Stimulated activated CD4-positive, alpha-beta T cell treated with anti-CD3 and anti-CD28 coated beads, Interleukin-1b, Interleukin-23, amount 100 ng/mL, for 4 hours (primary cell): Measurements from ENCODE around the gene RBMS3.

Experiments used
- DNase-seq, 2 donors: peaks; one replicate each; pipeline ENCODE4 v3.0.0-alpha.2; 2020; ENCODE audit warnings: low read depth in 2 of 2

RBMS3 gene

GRCh38 chr3:29277249-29277648 is 3.6 kb upstream of the RBMS3 start:
- DNase-seq = no peak

DNA sequence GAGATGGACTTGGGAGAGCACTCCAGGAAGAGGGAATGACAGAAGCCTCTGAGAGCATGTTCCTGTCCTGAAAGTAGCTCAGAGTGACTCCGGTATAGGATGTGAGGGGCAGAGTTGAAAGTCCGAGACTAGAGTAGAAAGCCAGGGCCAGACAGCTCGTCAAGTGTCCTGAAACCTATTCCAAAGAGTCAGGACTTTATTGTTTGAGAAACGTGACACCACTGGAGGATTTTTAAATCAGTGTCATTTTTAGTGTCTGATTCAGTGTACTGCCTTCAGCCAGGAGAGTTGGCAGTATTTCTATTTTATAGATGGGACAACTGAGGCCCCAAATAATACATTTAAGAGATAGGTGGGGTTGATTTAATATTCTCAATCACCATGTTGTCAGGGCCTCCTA is 1.6 kb upstream of the RBMS3 start:
- DNase-seq = no peak

- DNase-seq = no peak
Measured at GRCh38 chr3:29279806-29280205, 1.1 kb upstream of the RBMS3 start.

DNA sequence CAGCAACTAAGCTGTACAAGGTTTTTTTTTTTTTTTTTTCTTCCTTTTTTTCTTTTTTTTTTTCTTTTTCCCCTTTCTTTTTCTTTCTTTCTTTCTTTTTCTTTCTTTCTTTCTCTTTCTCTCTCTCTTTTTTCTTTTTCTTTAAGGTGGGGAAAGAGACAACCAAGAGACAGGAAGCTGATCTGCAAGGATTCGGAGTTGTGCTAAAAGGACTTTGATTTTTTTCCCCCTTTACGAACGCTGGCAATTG is 148 bp downstream of the RBMS3 start:
- DNase-seq = no peak

DNA sequence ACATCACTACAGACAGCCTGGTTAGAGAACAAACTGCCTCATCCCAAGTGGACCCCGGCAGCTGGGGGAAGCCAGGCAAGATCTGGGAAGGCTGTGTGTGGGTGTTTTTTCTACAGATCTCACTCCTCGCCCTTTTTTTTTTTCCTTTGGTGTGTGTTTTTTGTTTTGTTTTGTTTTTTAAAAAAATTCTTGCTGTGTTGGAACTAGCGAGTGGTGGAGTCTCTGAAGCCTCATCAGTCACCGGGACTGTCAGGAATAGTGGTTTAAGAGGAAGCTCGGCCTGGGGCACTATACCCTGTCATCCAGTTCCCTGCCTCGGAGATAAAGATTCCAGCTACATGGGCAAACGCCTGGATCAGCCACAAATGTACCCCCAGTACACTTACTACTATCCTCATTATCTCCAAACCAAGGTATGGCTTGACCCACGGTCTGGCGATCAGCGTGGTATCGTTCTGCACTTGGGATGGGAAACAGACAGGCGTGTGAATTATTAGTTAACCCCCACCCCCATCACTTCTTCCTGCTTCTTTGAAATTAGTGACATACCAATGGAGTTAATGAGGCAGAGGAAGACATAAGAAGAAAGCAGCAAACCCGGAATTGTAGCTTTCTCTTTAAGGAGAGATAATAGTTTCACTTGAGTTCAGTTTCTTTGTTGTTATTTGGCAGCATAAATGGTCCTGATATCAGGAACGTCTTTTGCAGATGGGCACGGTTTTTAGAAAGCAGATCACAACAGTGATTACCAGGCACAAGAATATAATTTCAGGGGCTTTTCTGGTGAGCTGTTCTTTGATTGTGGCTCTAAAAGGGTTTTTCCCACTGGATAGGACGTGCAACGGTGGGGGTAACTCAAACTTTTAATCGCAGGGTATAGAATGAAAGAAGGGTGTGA is 722 bp downstream of the RBMS3 start:
- DNase-seq = no peak

- DNase-seq = no peak
Measured at GRCh38 chr3:29282427-29283230, 1.8 kb downstream of the RBMS3 start.

DNA sequence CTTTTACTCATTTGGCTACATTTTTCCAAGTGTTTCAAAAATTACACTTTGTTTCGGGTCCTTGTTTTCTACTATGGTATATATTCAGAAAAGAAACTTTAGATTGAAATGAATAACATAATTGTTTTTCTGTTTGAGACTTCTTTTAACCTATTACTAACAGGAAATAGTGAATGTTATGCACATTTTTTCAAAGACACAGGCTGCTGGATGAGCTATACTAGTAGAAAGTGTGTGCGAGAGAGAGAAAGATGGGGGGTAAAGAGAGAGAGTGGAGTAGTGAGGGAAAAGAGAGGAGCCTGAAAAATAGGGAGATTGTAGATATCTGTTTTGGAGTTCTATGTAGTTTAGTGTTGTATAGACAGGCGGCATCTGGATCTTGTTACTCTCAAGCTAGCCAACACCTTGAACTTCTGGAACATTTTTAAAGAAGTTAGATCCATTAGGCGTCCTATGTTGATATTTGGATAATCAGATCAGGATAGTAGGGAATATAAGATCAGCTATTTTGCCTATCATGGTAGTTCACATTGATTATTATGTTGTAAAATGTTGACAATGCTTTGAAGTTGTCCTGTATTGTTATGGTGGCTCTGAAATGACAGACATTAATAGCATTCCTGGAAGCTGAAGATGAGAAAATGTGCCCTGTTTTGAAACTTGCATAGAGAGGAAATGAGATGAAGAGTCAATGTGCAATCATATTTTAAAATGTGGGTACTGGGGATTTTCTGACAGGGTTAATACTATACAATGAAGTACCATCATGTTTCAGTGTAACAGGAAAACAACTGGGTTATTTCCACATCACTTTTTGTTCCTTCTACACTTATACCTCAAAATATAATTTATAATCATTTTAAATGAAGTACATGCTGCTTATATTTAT is 2.6 kb downstream of the RBMS3 start:
- DNase-seq = no peak

DNA sequence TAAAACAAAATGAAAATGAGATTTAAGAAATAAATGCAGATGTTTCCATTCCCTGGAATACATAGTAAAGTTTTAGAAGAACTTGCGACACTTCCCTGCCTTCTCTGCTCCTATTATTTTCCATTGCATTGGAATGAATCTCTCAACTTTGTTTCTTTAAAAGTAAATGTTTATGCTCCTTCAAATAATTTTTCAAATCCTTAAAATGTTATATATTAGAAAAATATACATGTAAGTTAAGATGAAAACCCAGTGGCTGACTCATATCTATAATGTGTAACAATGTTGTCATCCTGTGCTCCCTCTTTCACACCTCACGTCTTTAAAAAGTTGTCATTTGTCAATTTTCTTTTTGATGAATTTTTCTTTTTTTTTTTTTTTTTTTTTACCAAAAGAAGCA is 3.6 kb downstream of the RBMS3 start:
- no peak for DNase-seq

- DNase-seq = no peak
Measured at GRCh38 chr3:29285471-29286071, 4.7 kb downstream of the RBMS3 start.

GRCh38 chr3:29286478-29287240 is 5.8 kb downstream of the RBMS3 start:
- no peak for DNase-seq

GRCh38 chr3:29290596-29290995 is 9.7 kb downstream of the RBMS3 start:
- no peak for DNase-seq

DNA sequence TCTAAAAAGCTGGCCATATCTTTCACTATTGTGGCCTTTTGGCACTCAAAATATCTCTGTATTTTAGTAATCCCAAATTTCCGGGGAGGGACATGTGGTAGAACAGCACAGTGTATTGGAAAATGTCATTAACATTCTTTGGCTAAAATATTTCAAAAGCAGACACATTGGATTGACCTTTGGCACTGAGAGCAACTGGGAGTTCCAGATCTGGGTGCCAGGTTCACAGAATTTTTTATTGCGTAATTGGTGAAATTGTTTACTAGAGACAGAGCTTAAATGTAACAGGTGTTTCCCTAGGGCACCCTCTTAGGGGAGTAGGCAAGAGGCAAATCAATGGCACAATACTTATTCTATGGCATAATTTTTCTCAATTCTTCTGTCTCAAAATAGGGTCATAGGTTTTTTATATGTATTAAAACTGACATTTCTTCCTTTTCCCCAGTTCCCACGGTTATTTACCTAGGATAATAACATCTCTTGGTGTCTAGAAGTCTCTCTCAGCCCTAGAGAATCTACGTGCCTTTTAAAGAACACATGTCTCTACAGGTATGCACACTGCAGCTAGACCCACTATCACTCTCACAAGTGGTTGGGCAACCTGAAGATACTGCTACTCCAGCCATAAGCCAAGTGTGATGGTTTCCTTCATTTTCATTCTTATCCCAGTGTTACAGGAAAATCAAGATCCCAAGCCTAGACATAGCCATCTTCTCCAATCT is 10.6 kb downstream of the RBMS3 start:
- DNase-seq = no peak

- no peak for DNase-seq
Measured at GRCh38 chr3:29291982-29292363, 11.1 kb downstream of the RBMS3 start.

DNA sequence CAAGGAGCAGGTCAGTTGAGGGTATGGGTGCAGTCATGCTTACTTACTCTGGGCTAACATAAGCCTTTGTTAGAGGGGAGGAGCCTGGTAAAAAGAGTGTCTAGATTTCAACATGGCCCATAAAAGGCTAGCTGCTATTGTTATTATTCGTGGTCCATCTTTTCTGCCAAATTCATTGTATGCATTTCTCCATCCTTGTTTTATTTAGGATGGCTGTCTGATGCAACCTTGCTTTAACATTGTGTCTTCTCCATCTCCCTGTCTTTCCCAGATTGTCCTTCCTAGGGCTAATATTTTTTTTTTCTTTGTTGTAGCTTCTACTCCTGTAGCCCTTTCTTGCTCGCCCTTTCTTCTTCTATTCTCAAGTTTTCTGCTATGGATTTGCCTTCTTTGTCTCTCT is 12.6 kb downstream of the RBMS3 start:
- DNase-seq = no peak

GRCh38 chr3:29297998-29298397 is 17.1 kb downstream of the RBMS3 start:
- DNase-seq = no peak

- no peak for DNase-seq
Measured at GRCh38 chr3:29301332-29302019, 20.6 kb downstream of the RBMS3 start.

GRCh38 chr3:29302619-29303018 is 21.7 kb downstream of the RBMS3 start:
- DNase-seq = no peak

GRCh38 chr3:29307295-29307694 is 26.4 kb downstream of the RBMS3 start:
- DNase-seq = no peak

GRCh38 chr3:29310865-29311264 is 30.0 kb downstream of the RBMS3 start:
- no peak for DNase-seq

- DNase-seq = no peak
Measured at GRCh38 chr3:29311795-29312194, 30.9 kb downstream of the RBMS3 start.
